ENCODE data around the gene KIAA1328.
"Not testable (repeated sequence)": the region's sequence is repeated elsewhere in the genome, so short reads cannot be mapped to it uniquely, and the experiment has no call there.

Gene KIAA1328

DNA sequence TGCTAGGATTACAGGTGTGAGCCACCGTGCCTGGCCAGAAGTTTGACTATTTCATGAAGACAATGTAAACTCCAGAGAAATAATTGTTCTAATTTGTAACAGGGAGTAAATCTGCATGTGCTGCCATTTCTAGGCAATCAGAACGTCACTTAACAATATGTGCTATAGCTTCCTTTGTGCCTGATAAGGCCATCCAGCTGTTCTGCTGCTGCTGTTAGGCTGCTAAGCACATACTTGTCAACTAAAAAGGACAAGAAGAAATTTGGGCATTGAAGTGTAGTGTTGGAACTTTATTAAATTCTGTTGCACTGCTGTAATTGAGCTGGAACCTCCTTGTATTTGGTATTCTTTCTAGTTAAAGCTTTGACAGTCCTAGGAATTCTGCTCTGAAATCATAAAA is 57.1 kb downstream of the KIAA1328 start:
- in situ Hi-C loops (cut with HindIII; ENCODE audit: low sequenced_read_pairs): loop anchor here (5.0 kb wide), 1 partner anchor 44 kb away; no protein-coding TSS in a partner anchor

DNA sequence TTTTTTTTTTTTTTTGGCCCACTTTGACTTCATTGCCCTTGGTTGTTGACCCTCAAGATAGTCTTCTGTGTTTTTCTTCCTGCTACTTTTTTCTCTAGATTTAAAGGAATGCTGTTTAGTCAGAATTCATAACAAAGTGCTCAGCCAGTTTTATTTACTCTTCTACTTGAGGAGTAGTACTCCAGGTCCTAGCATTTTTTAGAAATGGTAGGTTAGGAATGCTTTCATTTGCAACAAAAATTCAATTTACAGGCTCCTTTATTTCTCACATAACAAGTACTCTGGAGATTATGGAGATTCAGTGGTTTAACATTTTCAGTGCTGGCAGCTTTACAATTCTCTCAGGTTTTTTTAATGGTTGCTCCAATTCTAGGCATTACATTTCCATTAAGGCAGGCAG is 58.2 kb downstream of the KIAA1328 start:
- in situ Hi-C loops (cut with HindIII; ENCODE audit: low sequenced_read_pairs): loop anchor here (5.0 kb wide), 1 partner anchor 45 kb away; no protein-coding TSS in a partner anchor

DNA sequence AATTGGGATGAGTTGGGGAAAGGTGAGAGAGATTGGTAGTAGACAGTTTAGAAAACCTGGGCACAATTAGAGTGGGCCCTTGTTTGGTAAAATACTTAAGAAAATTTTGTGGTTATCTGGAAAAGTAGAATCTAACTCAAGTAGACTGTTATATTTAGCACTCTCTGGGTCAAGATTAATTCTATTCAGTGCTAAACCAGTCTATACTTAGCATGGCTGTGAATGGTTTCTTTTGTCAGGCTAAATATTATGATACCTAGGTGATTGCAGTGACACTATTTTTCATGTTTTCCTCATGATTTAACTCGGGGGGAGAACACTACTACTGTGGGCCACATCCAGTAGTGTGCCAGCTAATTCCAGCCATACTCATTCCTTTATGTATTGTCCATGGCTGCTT is 58.9 kb downstream of the KIAA1328 start:
- in situ Hi-C loops (cut with HindIII; ENCODE audit: low sequenced_read_pairs): loop anchor here (5.0 kb wide), 1 partner anchor 46 kb away; no protein-coding TSS in a partner anchor

DNA sequence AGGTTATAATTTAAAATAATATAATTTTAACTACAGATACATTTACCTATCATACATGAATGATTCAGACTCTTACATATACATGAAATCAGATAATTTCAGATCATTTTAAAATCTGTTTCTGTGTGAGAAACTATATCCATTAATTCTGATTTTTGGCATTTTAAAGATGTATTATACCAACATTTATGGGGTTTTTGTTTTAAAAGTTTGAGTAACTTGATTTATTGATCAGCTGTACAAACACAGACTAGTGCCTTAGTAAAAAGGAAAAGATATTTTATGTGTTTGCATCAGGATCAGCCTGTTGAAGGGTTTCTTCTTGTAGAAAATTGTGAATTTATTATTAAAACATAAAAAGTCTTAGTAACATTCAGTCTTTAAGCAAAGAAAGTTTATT is 59.9 kb downstream of the KIAA1328 start:
- in situ Hi-C loops (cut with HindIII; ENCODE audit: low sequenced_read_pairs): loop anchor here (5.0 kb wide), 1 partner anchor 46 kb away; no protein-coding TSS in a partner anchor

DNA sequence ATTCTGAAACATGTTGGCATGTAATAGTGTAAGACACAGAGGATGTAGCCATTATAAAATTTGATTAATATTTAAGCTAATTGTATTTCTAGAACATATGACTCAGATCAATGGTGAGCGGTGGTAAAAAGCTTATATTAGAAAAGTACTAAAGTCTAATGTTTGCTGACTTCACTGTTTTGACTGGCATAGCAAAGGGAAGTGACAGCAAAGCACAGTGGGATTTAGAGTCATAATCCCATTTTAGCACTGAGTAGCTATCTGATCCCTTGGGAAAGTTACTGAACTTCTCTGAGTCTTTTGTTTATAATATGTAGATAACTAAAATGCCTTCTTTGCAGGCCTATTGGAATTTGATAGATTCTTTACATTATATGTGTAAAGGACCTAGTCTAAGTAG is 60.4 kb downstream of the KIAA1328 start:
- in situ Hi-C loops (cut with HindIII; ENCODE audit: low sequenced_read_pairs): loop anchor here (5.0 kb wide), 1 partner anchor 47 kb away; no protein-coding TSS in a partner anchor

DNA sequence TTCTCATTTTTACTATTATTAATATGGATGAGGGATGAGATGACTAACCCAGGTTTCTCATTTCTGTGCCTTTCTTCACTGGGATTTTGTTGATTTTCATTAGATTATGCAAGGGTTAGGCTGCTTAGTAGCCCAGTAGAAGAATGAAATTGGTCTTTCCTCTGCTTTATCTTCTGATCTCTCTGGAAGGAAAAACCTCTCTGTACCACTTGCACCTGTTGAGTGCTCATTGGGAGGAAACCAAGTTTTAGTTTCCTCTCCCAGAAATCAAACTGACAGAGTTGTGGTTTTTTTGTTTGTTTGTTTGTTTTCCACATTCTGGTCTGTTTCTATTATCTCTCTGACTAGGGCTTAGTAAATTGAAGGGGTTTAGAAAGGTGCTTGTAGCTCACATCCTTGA is 60.8 kb downstream of the KIAA1328 start:
- in situ Hi-C loops (cut with HindIII; ENCODE audit: low sequenced_read_pairs): loop anchor here (5.0 kb wide), 1 partner anchor 47 kb away; no protein-coding TSS in a partner anchor

DNA sequence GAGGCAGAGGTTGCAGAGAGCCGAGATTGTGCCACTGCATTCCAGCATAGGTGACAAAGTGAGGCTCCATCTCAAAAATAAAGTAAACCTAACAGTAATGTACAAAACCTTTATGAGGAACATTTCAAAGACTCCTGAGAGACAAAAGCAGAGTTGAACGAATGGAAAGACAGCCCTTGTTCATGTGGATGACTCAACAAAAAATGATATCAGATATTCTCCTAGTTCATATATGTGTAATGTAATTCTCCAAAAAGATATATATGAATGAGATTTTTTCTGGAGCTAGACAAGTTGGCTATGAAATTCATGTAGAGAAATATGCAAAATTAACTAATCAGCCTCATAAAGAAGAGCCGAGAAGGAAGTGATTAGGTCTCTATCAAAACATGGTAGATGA is 61.7 kb downstream of the KIAA1328 start:
- in situ Hi-C loops (cut with HindIII; ENCODE audit: low sequenced_read_pairs): no loop called here

DNA sequence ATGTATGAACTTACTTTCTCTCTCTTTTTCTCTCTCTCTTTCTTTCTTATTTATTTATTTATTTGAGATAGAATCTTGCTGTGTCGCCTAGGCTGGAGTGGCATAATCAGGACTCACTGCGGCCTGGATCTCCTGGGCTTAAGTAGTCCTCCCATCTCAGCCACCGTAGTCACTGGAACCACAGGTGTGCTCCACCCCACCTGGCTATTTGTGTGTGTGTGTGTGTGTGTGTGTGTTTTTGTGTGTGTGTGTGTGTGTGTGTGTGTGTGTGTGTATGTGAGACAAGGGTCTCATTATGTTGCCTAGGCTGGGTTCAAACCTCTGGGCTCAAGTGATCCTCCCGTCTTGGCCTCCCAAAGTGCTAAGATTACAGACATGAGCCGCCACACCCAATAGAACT is 64.3 kb downstream of the KIAA1328 start:
- in situ Hi-C loops (cut with HindIII; ENCODE audit: low sequenced_read_pairs): no loop called here

DNA sequence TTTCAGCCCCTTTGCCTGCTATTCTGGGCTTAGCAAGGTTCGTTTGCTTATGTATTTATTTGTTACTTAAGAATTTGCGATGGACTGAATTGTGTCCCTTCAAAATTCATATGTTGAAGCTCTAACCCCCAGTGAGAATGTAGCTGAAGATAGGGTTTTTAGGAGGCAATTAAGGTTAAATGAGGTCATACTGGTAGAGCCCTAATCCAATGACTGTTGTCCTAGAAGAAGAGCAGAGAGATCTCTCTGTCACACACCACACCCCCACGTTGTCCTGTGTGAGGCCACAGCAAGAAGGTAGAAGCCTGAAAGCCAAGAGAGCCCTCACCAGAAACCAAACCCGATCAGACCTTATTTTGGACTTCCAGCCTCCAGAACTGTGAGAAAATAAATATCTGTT is 66.7 kb downstream of the KIAA1328 start:
- in situ Hi-C loops (cut with HindIII; ENCODE audit: low sequenced_read_pairs): no loop called here

DNA sequence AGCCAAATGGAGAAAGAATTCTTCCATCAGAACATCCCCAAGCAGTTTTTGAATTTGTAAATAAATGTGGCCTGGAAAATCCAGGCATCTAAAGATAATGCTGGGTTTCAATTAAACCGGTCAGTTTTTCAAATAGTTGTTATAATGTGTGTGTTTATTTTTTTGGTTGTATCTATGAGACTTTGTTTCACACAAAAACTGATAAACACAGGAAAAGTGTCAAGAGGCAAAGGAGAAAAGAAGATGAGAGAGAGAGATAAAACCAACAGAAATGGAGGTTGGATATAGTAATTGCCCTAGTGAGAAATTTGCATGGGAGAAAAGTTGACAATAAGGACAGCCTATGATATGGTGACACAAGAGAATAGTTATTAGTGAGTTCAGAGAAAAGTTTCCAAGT is 68.3 kb downstream of the KIAA1328 start:
- in situ Hi-C loops (cut with HindIII; ENCODE audit: low sequenced_read_pairs): no loop called here

DNA sequence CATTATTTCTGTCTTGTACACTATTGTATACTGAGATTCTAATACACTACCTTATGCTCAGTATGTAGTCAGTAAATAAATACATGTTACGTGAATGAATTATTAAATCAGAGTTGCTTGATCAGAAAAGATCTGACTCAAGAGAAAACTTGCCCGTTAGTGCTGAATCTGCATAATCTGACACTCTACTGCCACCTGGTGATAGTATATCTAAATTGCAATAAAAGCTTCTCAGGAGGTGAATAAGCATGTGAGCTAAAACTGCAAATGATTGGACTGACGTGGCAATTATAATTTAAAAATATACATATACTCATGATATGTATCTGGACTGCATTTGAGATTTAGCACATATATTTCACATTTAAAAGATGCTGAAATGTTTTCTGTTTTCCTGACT is 70.4 kb downstream of the KIAA1328 start:
- in situ Hi-C loops (cut with HindIII; ENCODE audit: low sequenced_read_pairs): no loop called here

DNA sequence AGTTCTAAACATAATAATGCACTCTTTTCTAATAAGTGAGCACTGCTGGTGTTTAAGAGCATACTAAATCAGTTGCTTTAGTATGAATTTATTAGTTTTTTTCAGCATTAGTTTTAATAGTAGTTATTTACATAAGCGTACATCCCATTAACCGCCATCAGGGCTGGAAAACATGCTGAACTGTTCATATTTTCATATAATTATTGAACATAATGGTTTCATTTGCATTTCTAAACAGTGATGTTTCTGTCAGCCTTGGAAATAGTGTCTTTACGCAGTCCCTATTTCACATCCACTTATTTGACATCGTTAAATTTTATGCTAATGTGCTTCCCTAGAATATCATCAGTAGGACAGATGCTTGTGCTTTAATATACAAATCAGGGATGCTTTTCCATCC is 71.5 kb downstream of the KIAA1328 start:
- in situ Hi-C loops (cut with HindIII; ENCODE audit: low sequenced_read_pairs): no loop called here

DNA sequence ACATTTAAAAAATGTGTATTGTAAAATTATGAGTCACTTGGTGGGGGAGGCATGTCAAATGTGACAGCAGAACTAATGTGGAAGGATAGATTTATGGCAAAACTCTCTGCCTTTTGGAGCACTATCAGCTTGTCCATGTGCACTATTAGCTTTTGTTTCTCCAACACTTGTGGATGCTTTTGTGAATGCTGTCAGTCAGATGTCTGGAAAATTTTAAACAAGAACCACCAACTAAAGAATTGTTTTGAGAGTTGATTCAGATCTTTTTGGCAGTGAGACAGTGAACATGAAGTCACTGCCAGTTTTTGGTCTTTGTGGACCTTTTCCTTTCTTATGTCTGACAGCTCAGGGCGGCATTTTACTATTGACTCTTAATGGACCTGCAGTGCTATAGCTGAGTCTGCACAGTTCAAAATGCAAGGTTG is 72.4 kb downstream of the KIAA1328 start:
- in situ Hi-C loops (cut with HindIII; ENCODE audit: low sequenced_read_pairs): no loop called here

DNA sequence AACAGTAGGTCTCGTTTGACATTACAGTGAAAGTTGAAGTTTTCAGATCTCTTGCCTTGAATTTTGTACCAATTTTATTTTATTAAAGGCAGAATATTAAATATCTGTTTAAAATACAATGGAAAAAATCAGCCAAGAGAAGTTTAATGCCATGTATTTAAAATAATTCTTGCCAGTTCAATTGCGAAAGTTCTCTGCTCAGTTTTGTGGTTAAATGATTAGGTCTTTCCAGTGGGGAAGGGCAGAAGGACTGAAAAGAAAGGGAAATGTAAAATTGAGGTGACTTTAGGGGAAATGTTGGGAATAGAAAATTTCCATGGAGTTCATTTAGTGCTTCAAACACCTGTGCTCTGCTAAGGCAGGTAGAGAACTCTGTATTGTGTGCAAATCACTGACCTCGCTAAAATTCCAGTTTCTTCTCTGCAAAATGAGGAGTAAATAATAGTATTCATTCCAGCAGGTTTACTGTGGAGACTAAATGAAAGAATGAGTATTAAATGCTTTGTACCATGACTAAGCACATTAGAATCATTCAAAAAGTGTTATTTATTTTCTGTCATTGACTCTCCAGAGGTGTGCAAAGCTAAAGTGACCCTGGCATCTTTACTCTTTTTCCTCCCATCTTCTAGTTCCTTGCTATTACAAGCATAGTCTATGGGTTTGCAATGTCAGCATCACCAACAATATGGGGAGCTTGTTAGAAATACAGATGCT is 74.4 kb downstream of the KIAA1328 start:
- in situ Hi-C loops (cut with HindIII; ENCODE audit: low sequenced_read_pairs): no loop called here

DNA sequence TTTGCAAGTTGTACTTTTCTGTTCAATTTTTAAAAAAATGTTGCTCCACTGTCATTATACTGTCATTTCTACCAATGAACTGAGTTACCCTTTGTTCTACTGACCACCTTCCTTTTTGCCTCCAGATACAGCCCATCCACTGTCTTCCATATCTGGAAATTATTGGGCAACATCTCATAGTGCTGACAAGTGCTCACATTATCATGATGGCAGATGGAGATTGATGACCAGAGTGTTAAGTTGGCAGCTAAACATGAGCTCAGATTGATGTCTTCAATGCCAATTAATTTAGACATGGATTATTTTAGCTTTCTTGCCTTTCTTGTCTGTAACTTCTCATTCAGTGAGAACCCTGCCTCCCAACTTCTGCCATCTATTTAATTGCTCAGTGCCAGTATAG is 76.6 kb downstream of the KIAA1328 start:
- in situ Hi-C loops (cut with HindIII; ENCODE audit: low sequenced_read_pairs): no loop called here

DNA sequence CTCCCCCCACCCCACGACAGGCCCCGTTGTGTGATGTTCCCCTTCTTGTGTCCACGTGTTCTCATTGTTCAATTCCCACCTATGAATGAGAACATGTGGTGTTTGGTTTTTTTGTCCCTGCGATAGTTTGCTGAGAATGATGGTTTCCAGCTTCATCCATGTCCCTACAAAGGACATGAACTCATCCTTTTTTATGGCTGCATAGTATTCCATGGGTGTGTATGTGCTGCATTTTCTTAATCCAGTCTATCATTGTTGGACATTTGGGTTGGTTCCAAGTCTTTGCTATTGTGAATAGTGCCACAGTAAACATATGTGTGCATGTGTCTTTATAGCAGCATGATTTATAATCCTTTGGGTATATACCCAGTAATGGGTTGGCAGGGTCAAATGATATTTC is 80.4 kb downstream of the KIAA1328 start:
- in situ Hi-C loops (cut with HindIII; ENCODE audit: low sequenced_read_pairs): not testable (repeated sequence)

DNA sequence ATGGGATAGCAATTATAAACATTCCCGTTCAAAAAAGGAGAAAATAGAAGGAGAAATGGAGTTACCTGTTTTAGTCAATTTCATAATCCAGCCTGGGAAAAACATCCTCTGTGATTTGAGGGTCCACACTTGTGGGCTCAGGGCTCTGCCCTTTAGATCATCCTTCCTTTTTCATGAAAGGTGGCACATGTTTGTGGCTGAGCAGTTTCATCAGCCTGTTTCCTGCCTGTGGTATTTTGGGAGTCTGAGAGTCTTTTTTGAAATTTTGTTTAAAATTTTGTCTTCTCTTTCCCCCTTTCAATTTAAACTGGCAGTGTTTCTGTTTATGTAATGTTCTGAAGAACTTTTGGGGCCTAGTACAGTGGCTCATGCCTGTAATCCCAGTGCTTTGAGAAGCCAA is 84.0 kb downstream of the KIAA1328 start:
- in situ Hi-C loops (cut with HindIII; ENCODE audit: low sequenced_read_pairs): no loop called here

DNA sequence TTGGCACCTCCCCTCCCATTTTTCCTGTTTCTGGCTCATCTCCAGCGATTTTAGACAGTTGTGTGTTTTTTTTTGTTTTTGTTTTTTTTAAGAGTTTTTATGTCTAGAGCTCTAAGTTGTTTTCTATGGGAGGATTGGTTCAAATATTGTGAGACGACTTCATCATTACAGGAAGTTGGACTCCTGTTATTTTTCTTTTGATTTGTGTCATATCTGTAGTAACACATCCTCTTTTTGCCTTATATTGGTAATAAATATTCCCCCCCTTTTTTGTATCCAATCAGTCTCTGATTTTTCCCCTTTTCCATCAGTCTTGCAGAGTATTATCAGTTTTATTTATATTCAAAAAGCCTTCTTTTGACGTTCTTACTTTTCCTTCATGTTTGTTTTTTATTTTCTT is 89.0 kb downstream of the KIAA1328 start:
- in situ Hi-C loops (cut with HindIII; ENCODE audit: low sequenced_read_pairs): no loop called here

DNA sequence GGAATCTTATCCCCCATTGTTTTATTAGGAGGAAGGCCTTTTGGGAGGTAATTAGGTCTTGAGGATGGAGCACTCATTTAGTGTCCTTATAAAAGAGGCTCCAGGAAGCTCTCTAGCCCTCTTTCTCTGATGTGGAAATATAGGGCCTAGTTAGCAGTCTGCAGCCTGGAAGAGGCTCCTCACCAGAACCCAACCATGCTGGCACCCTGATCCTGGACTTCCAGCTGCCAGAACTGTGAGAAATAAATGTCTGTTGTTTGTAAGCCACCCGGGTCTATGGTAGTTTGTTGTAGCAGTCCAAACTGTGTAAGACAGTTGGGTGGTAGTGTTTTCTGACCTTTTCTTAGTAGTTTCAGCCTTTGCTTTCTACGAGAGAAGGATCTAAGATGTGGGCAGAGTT is 100.7 kb downstream of the KIAA1328 start:
- in situ Hi-C loops (cut with HindIII; ENCODE audit: low sequenced_read_pairs): loop anchor here (25.0 kb wide), 2 partner anchors 408 to 558 kb away; no protein-coding TSS in a partner anchor

DNA sequence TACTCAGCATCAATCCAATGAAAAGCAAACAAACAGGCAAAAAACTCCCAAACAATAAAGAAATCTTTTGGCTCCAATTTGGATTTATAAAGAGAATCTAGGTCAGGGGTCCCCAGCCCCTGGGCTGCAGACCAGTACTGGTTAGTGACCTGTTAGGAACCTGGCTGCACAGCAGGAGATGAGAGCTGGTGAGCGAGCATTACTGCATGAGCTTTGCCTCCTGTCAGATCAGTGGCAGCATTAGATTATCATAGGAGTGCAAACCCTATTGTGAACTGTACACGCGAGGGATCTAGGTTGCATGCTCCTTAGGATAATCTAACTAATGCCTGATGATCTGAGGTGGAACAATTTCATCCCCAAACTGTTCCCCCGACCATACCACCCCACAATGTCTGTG is 102.2 kb downstream of the KIAA1328 start:
- in situ Hi-C loops (cut with HindIII; ENCODE audit: low sequenced_read_pairs): loop anchor here (25.0 kb wide), 2 partner anchors 406 to 556 kb away; no protein-coding TSS in a partner anchor

DNA sequence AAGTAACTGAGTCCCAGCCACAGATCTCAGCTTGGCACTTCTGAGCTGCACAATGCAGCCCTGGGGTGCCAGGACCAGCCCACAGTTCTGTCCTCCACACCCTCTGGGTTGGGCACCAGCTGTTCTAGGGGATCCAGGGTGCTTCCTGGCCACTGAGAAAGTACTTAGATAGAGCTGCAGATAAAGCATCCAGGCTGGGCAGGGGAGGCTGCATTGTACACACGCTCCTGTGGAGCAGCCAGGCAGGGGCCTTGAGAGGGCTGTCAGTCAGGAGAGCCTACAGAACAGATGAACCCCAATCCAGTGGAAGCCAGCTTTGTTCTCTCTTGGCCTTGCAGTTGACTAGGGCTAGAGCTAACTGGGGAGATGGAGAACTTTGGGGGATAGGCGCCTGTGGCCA is 104.6 kb downstream of the KIAA1328 start:
- in situ Hi-C loops (cut with HindIII; ENCODE audit: low sequenced_read_pairs): loop anchor here (25.0 kb wide), 2 partner anchors 404 to 554 kb away; no protein-coding TSS in a partner anchor

DNA sequence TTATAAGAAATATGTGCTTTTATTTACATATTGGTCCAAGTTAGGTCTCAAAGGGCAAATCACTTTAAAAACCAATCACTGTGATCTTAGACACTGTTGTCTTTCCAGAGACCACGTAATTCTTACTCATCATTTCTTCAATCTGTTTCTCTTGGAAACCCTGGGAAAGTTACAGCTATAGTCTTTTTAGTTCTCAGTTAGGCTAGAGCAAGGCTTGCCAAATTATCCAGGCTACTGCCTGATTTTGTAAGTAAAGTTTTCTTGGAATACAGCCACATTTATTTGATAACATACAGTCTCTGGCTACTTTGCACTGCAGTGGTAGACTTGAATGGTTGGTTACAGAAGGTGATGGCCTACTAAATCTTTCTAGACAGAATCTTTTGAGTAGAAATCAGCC is 106.0 kb downstream of the KIAA1328 start:
- in situ Hi-C loops (cut with HindIII; ENCODE audit: low sequenced_read_pairs): loop anchor here (25.0 kb wide), 2 partner anchors 402 to 552 kb away; no protein-coding TSS in a partner anchor
